Measurements from ENCODE around the gene UMAD1.

UMAD1 gene

GRCh38 chr7:7640221-7641128 is at the start of gene UMAD1:
TSS of gene UMAD1 (plus strand) at chr7:7640752. CDS start at chr7:7673372, 32,620 bp downstream.
- peak; percentile 88 to 98 for DNase-seq (ENCODE audit: low read depth in 1 of 2, low spot score in 1 of 2)

- no peak for DNase-seq (ENCODE audit: low read depth in 1 of 2, low spot score in 1 of 2)
Observed at GRCh38 chr7:7595451-7595850, 45.1 kb upstream of the UMAD1 start.

- DNase-seq (ENCODE audit: low read depth in 1 of 2, low spot score in 1 of 2): no peak
Observed at GRCh38 chr7:7596176-7596575, 44.4 kb upstream of the UMAD1 start.

- no peak for DNase-seq (ENCODE audit: low read depth in 1 of 2, low spot score in 1 of 2)
Observed at GRCh38 chr7:7607010-7607409, 33.5 kb upstream of the UMAD1 start.

GRCh38 chr7:7609330-7609729 is 31.2 kb upstream of the UMAD1 start:
- no peak for DNase-seq (ENCODE audit: low read depth in 1 of 2, low spot score in 1 of 2)

GRCh38 chr7:7612519-7612918 is 28.0 kb upstream of the UMAD1 start:
- DNase-seq (ENCODE audit: low read depth in 1 of 2, low spot score in 1 of 2): no peak

- no peak for DNase-seq (ENCODE audit: low read depth in 1 of 2, low spot score in 1 of 2)
Observed at GRCh38 chr7:7613210-7613609, 27.3 kb upstream of the UMAD1 start.

- no peak for DNase-seq (ENCODE audit: low read depth in 1 of 2, low spot score in 1 of 2)
Observed at GRCh38 chr7:7614018-7614741, 26.4 kb upstream of the UMAD1 start.

- DNase-seq (ENCODE audit: low read depth in 1 of 2, low spot score in 1 of 2): no peak
Observed at GRCh38 chr7:7617550-7617949, 23.0 kb upstream of the UMAD1 start.

GRCh38 chr7:7618410-7618809 is 22.1 kb upstream of the UMAD1 start:
- DNase-seq (ENCODE audit: low read depth in 1 of 2, low spot score in 1 of 2): no peak

- DNase-seq (ENCODE audit: low read depth in 1 of 2, low spot score in 1 of 2): no peak
Observed at GRCh38 chr7:7620236-7620635, 20.3 kb upstream of the UMAD1 start.

GRCh38 chr7:7620644-7621210 is 19.8 kb upstream of the UMAD1 start:
- no peak for DNase-seq (ENCODE audit: low read depth in 1 of 2, low spot score in 1 of 2)

GRCh38 chr7:7628476-7628875 is 12.1 kb upstream of the UMAD1 start:
- no peak for DNase-seq (ENCODE audit: low read depth in 1 of 2, low spot score in 1 of 2)

- DNase-seq (ENCODE audit: low read depth in 1 of 2, low spot score in 1 of 2): no peak
Observed at GRCh38 chr7:7630626-7631329, 9.8 kb upstream of the UMAD1 start.

GRCh38 chr7:7639421-7639820 is 1.1 kb upstream of the UMAD1 start:
- no peak for DNase-seq (ENCODE audit: low read depth in 1 of 2, low spot score in 1 of 2)

GRCh38 chr7:7639847-7640220 is 718 bp upstream of the UMAD1 start:
- peak in 1 of 2 donors; percentile 55 for DNase-seq (ENCODE audit: low read depth in 1 of 2, low spot score in 1 of 2)

- peak in 1 of 2 donors; percentile 15 for DNase-seq (ENCODE audit: low read depth in 1 of 2, low spot score in 1 of 2)
Observed at GRCh38 chr7:7641129-7641663, 644 bp downstream of the UMAD1 start.

GRCh38 chr7:7642081-7642480 is 1.5 kb downstream of the UMAD1 start:
- DNase-seq (ENCODE audit: low read depth in 1 of 2, low spot score in 1 of 2): no peak

- DNase-seq (ENCODE audit: low read depth in 1 of 2, low spot score in 1 of 2): no peak
Observed at GRCh38 chr7:7647495-7648036, 7.0 kb downstream of the UMAD1 start.

- no peak for DNase-seq (ENCODE audit: low read depth in 1 of 2, low spot score in 1 of 2)
Observed at GRCh38 chr7:7650682-7651206, 10.2 kb downstream of the UMAD1 start.

GRCh38 chr7:7651479-7651878 is 10.9 kb downstream of the UMAD1 start:
- DNase-seq (ENCODE audit: low read depth in 1 of 2, low spot score in 1 of 2): no peak
